ENCODE results near the gene HK3.

DNA sequence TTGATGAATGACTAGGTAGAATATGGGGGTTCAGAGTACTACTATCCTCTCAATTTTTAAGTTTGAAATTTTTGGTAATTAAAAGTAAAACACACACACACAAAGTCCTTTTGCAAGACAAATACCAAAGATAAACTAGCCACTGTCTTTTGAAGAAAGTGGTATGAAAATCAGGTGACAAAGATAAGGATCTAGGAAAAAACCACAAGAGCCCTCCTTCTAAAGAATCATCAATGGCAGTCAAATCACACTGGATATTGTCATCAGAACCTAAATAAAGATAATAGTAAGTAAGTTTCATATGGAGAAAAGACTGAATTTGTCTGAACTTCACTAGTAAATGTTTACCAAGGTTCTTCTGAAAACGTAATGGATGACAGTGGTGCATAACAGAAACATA is 30.5 kb upstream of the HK3 start:
- no peak for TF ChIP-seq BHLHE40 (IDR thresholded peaks at IDR 0.05; ENCODE audit: borderline replicate concordance)
- no peak for TF ChIP-seq CTBP1 (IDR thresholded peaks at IDR 0.05; ENCODE audit: borderline replicate concordance)
- no peak for TF ChIP-seq ELF4 (IDR thresholded peaks at IDR 0.05)

Data from HEK293T (cell line).